ENCODE measurements around the gene PAQR3.

PAQR3 gene

GRCh38 chr4:78862314-78862737, 76.9 kb downstream of the PAQR3 start:
- DNase-seq (ENCODE audit: low spot score): no peak
